GM18520 (cell line): Measurements from ENCODE around the gene IQCB1.
"Not testable (repeated sequence)": the region's sequence is repeated elsewhere in the genome, so short reads cannot be mapped to it uniquely, and the experiment has no call there.

Source experiments
- ATAC-seq: cut with Tn5 transposase; IDR thresholded peaks from one replicate; pipeline ENCODE4 v1.9.1; 2021; ENCODE audit not compliant: unreplicated experiment

Gene IQCB1

GRCh38 chr3:121817753-121818152 lies 17.1 kb downstream of the IQCB1 start:
- ATAC-seq: no peak

- peak; percentile 99 for ATAC-seq
These were observed 25.6 kb downstream of the IQCB1 start for GRCh38 chr3:121809249-121809648.

- no peak for ATAC-seq
These were observed 31.0 kb downstream of the IQCB1 start for GRCh38 chr3:121803771-121804320.

- no peak for ATAC-seq
These were observed 34.0 kb downstream of the IQCB1 start for GRCh38 chr3:121800906-121801305.

- ATAC-seq: no peak
These were observed 37.9 kb downstream of the IQCB1 start for GRCh38 chr3:121796970-121797369.

- no peak for ATAC-seq
These were observed 40.4 kb downstream of the IQCB1 start for GRCh38 chr3:121794264-121794983.

GRCh38 chr3:121793078-121793477 lies 41.8 kb downstream of the IQCB1 start:
- no peak for ATAC-seq

- no peak for ATAC-seq
These were observed 48.4 kb downstream of the IQCB1 start for GRCh38 chr3:121786485-121786884.

GRCh38 chr3:121782784-121783183 lies 52.1 kb downstream of the IQCB1 start:
- not testable (repeated sequence) for ATAC-seq

GRCh38 chr3:121781611-121782010 lies 53.2 kb downstream of the IQCB1 start:
- no peak for ATAC-seq

- not testable (repeated sequence) for ATAC-seq
These were observed 59.8 kb downstream of the IQCB1 start for GRCh38 chr3:121775095-121775494.

- ATAC-seq: no peak
These were observed 65.6 kb downstream of the IQCB1 start for GRCh38 chr3:121769246-121769645.

- no peak for ATAC-seq
These were observed 66.4 kb downstream of the IQCB1 start for GRCh38 chr3:121768452-121768851.

GRCh38 chr3:121759541-121760202 lies 75.2 kb downstream of the IQCB1 start:
- no peak for ATAC-seq

- ATAC-seq: no peak
These were observed 76.0 kb downstream of the IQCB1 start for GRCh38 chr3:121758727-121759450.

- no peak for ATAC-seq
These were observed 76.9 kb downstream of the IQCB1 start for GRCh38 chr3:121757812-121758545.

GRCh38 chr3:121757087-121757811 lies 77.6 kb downstream of the IQCB1 start:
- no peak for ATAC-seq

GRCh38 chr3:121752772-121753171 lies 82.1 kb downstream of the IQCB1 start:
- ATAC-seq: no peak

GRCh38 chr3:121752261-121752660 lies 82.6 kb downstream of the IQCB1 start:
- ATAC-seq: no peak

GRCh38 chr3:121750087-121750415 lies 84.8 kb downstream of the IQCB1 start:
- no peak for ATAC-seq
